Stimulated activated naive CD4-positive, alpha-beta T cell treated with Interleukin-2 at 50 U/mL for 16 hours (primary cell): Measurements from ENCODE around the gene ZFPM1.

ENCODE experiments used
- DNase-seq: peaks from one replicate; lab custom pipeline; 2025; lab: John Stamatoyannopoulos, UW

Gene ZFPM1

DNA sequence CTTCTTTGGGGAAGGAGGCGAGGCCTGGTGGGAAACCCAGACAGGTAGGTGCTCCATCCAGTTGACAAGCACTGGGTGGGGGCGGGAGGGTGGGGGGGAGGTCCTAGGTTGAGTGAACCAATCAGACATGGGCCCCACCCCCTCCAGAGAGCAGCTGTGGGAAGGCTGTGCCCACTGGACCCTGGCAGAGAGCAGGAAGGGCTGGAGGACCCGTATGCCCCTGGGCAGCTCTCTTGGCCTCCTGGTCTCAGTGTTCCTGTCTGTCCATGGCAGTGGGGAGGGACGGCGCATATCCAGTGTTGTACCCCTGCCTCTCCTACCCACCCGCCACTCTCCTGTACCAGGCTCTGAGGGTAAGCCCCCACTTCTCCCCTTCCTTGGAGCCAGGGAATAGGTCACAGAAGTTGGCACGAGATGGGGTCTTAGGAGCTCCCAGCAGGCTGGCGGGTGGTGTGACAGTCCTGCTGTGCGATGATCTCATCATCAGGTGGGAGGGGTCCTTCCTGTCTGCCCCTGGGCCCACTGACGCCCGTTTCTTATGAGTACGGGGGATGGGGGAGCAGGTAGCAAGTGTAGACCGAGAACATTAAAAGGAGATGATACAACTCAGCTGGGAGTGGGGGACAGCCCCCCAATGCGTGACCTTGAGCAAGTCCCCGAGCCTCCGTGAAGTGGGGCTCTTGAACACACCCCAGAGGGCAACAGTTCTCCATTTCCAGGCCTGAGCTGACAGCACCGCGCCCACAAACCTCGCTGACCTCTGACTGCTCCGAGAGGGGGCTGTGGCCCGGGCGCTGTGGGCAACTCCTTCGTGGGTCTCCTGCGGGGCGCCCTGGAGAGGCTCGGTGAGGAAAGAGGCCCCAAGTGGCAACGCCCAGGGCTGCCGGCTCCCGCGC lies 1.2 kb upstream of the ZFPM1 start:
- DNase-seq = no peak

GRCh38 chr16:88452482-88453216 lies 431 bp upstream of the ZFPM1 start:
- peak; percentile 99 for DNase-seq

- DNase-seq = peak; percentile 27
Observed at GRCh38 chr16:88453611-88454522, 787 bp downstream of the ZFPM1 start.

- peak; percentile 62 for DNase-seq
Observed at GRCh38 chr16:88454523-88454947, 1.5 kb downstream of the ZFPM1 start.

- DNase-seq = peak; percentile 82
Observed at GRCh38 chr16:88455610-88456355, 2.7 kb downstream of the ZFPM1 start.

DNA sequence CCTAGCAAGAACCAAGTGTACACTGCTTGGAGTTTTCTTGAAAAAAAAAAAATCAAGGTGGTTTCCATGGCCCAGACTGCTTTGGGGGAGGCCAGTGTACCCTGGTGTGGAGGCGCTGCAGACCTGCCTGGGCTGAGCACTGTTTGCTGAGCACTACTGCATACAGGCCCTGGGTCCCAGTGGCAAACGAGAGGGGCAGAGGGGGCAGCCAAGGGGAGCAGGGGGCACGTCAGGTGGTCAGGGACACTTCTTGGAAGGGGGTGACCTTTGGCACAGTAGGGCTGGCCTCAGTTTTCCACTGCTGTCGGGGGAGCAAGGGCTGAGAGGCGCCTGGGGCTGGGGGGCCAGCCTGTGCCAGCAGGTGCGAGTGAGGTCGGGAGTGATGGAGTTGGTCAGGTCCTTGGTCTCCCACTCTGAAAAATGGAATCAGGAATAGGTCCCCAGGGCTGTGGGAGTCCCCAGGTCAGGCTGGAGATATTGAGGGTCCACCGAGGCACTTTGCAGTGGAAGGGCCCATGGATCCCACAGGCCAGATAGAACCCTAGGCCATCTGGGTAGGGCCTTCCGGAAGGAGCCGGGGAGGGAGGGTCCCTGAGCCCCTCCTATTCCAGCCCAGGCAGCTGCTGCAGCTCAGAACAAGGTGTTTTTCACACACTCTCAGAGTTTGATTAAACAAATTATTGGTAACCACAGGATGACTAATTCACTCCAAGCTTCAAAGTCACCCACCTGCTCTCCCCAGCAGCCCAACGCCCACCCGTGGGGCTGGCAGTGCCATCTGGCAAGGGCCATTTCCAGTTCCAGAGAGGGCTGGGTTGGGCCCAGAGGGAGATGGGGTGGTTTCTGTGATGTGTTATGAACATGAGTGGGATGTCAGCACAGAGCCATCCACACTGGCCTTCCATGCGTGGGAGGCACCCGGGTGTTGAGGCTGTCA lies 3.5 kb downstream of the ZFPM1 start:
- peak; percentile 78 for DNase-seq

GRCh38 chr16:88458039-88458772 lies 5.1 kb downstream of the ZFPM1 start:
- DNase-seq = no peak

GRCh38 chr16:88458773-88459235 lies 5.7 kb downstream of the ZFPM1 start:
- no peak for DNase-seq

- no peak for DNase-seq
Observed at GRCh38 chr16:88459366-88460073, 6.4 kb downstream of the ZFPM1 start.

- DNase-seq = no peak
Observed at GRCh38 chr16:88460496-88461330, 7.6 kb downstream of the ZFPM1 start.

- no peak for DNase-seq
Observed at GRCh38 chr16:88461331-88462269, 8.5 kb downstream of the ZFPM1 start.

DNA sequence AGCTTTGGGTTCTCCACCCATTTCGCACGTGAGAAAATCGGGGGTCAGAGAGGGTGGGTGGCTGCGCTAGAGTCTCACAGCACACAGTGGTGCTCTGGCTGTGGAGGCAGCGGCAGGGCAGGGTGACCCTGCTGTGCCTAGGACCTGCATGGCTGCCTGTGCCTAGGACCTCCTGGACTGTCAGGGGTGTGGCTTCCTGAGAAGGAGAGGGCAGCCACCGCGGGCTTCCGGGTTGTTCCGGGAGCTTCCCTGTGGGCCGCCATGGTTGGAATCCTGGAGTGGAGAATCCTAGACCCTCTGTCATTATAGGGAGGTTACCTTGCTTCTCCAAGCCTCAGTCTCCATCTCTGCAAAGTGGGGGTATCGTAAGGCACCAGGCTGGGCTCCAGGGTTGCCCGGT lies 9.3 kb downstream of the ZFPM1 start:
- no peak for DNase-seq

- DNase-seq = no peak
Observed at GRCh38 chr16:88463411-88463810, 10.3 kb downstream of the ZFPM1 start.

DNA sequence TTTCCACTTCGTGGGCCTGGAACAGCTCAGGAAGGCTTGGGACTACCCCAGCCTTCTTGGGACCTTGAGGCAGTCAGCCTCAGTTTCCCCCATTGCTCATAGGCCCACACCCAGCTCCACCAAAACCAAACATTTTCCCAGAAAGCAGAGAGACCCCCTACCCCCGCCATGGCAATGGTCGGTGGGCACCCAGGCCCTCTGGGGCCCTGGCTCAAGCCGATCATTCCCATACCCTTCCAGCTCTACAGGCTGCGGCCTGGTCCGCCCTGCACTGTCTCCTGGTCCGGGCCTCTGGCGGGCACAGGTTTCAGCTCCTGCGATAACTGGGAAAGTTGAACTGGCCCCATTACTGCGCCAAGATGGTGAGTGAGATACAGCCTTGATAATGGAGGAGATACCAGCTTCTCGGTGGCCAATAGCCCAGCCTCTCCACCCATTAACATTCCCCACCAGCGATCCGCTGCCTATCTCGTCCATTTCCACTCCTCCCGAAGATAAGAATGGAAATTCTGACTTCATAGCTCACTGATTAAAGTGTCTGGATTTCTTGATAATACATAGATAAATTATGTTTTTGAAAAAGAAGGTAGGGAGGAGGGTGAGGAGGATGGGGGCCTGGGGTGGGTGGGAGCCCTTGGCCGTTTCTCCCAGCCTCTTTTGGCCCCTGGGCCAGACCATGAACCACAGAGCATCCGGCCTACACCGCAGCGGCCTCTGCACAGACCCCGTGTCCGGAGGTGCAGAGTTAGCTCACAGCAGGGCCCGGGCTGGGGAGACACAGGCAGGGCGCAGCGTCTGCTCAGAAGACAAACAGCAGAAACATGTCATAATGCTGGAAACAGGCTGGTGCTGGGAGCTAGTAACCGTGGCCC lies 11.6 kb downstream of the ZFPM1 start:
- no peak for DNase-seq

- DNase-seq = no peak
Observed at GRCh38 chr16:88465387-88465983, 12.4 kb downstream of the ZFPM1 start.
